Common myeloid progenitor, CD34-positive (primary cell): Measurements from ENCODE around the gene TTC27.

Source experiments
- CTCF ChIA-PET: fragments of 350-600 bp; sonication (Branson Sonifier 250); formaldehyde crosslinking; loops from one replicate; lab custom pipeline; 2021; ENCODE audit warnings: antibody characterized with exemption; lab: Charles Lee
- POLR2A ChIA-PET: fragments of 350-600 bp; sonication (Branson Sonifier 250); formaldehyde crosslinking; loops from one replicate; lab custom pipeline; 2021; ENCODE audit warnings: antibody characterized with exemption; lab: Charles Lee
- DNase-seq, 3 donors: peaks; one replicate each; pipeline versions ENCODE4 v3.0.0 to v3.0.0-alpha.2; 2013
- H3K27ac ChIP-seq, 2 experiments: 1 replicate in 1 of 2; 2 replicates in 1 of 2; pipeline ENCODE4 v1.7.0; 2013; ENCODE audit warnings: inconsistent platforms in 2 of 2, low read length in 2 of 2, mild to moderate bottlenecking in 2 of 2, low read depth in 1 of 2, moderate library complexity in 1 of 2; ENCODE audit not compliant: severe bottlenecking in 2 of 2, insufficient read depth in 1 of 2, poor library complexity in 1 of 2
- H3K27me3 ChIP-seq, 5 experiments: replicated peaks in 2 of 5; 1 replicate in 3 of 5; 2 replicates in 2 of 5; pipeline versions ENCODE4 v1.6.1 to v1.7.0; 2013; ENCODE audit warnings: low read length in 4 of 5, mild to moderate bottlenecking in 2 of 5, moderate library complexity in 2 of 5, inconsistent platforms in 1 of 5; ENCODE audit not compliant: insufficient read depth in 5 of 5, control insufficient read depth in 4 of 5
- H3K36me3 ChIP-seq, 4 experiments: 1 replicate in 2 of 4; 2 replicates in 2 of 4; pipeline versions ENCODE4 v1.6.1 to v1.7.0; 2013; ENCODE audit warnings: low read length in 3 of 4, control low read depth in 1 of 4, mild to moderate bottlenecking in 1 of 4; ENCODE audit not compliant: control insufficient read depth in 4 of 4, insufficient read depth in 4 of 4
- H3K4me1 ChIP-seq, 4 experiments: 1 replicate in 3 of 4; 2 replicates in 1 of 4; pipeline versions ENCODE4 v1.6.1 to v1.7.1; 2013; ENCODE audit warnings: low read length in 3 of 4, mild to moderate bottlenecking in 3 of 4, control low read depth in 1 of 4, inconsistent platforms in 1 of 4, moderate library complexity in 1 of 4; ENCODE audit not compliant: control insufficient read depth in 4 of 4, insufficient read depth in 4 of 4; ENCODE audit errors: control extremely low read depth in 1 of 4
- H3K4me3 ChIP-seq, 7 experiments: 1 replicate in 4 of 7; 2 replicates in 3 of 7; pipeline versions ENCODE4 v1.5.1 to v1.7.0; 2013; ENCODE audit warnings: mild to moderate bottlenecking in 7 of 7, low read length in 6 of 7, moderate library complexity in 6 of 7, inconsistent platforms in 2 of 7, low read depth in 2 of 7, control low read depth in 1 of 7; ENCODE audit not compliant: insufficient read depth in 4 of 7, control insufficient read depth in 1 of 7; ENCODE audit errors: extremely low read depth in 1 of 7
- H3K9me3 ChIP-seq, 5 experiments: 1 replicate in 4 of 5; 2 replicates in 1 of 5; pipeline versions ENCODE4 v1.6.1 to v1.7.1; 2013; ENCODE audit warnings: low read length in 4 of 5, mild to moderate bottlenecking in 2 of 5, inconsistent platforms in 1 of 5, low read depth in 1 of 5, moderate library complexity in 1 of 5; ENCODE audit not compliant: control insufficient read depth in 4 of 5, insufficient read depth in 2 of 5; ENCODE audit errors: control extremely low read depth in 1 of 5
- WGBS: methylation state at CpG from one replicate; pipeline ENCODE4 v1.1.5; 2013; ENCODE audit not compliant: insufficient coverage; 5-methylcytosine and 5-hydroxymethylcytosine counted together

The TTC27 gene

GRCh38 chr2:32773448-32773808 is 145.6 kb downstream of the TTC27 start:
- ChIA-PET POLR2A (no interaction called here), CTCF (interaction anchor here (0.6 to 8.8 kb wide), 10 partner anchors 11 to 813 kb away, joined by 3 to 72 read pairs (median 3); no protein-coding TSS in a partner anchor)
- Histone ChIP-seq H3K9me3 (no peaks in the 10 kb centered on the region), H3K27ac (no peak overlapping the region), H3K36me3 (peaks cover 0 to 6% (median 3%) of the 10 kb centered on the region in 4 experiments), H3K4me1 (peaks cover 0 to 6% (median 3%) of the 10 kb centered on the region in 4 experiments), H3K27me3 (no peaks in the 10 kb centered on the region), H3K4me3 (no peak overlapping the region)
- peak in 2 of 3 donors; percentile 4 to 5 for DNase-seq
- 98% methylated on average over 4 of the region's 5 CpGs for WGBS

DNA sequence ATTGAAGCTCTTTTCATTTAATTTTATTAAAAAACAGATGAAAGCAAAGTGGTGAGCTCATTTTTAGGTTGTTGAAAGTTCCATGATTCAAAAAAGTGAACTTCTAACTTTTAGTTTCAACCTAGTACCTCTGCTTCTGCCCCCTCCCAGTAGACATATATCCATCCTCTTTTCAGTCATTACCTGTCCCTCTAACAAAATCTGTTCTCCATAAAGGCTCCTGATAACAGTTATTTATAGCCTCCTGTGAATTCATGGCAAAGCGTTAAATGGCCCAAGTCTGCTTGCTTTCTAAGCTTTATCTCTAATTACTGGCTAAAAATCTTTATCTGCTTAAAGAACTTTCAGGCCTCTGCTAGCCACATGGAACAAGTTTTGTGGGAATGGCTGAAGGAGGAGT is 148.1 kb downstream of the TTC27 start:
- Histone ChIP-seq H3K9me3 (peaks cover 2 to 15% (median 5%) of the 10 kb centered on the region in 5 experiments), H3K27ac (no peak overlapping the region), H3K4me1 (no peaks in the 10 kb centered on the region), H3K27me3 (no peaks in the 10 kb centered on the region), H3K36me3 (peaks cover 5 to 16% (median 8%) of the 10 kb centered on the region in 4 experiments), H3K4me3 (no peak overlapping the region)
- ChIA-PET CTCF (interaction anchor here (1.4 to 8.8 kb wide), 3 partner anchors 258 to 665 kb away, joined by 3 to 72 read pairs (median 12); no protein-coding TSS in a partner anchor), POLR2A (no interaction called here)
- WGBS: no CpG with 5 or more reads among the region's 1 CpG
- DNase-seq: no peak

GRCh38 chr2:32777714-32778113 is 149.9 kb downstream of the TTC27 start:
- WGBS: 97% methylated on average over 5 of the region's 6 CpGs
- POLR2A ChIA-PET: no interaction called here
- no peak overlapping the region for H3K4me3 ChIP-seq
- no peak overlapping the region for H3K27ac ChIP-seq
- peaks cover 3 to 22% (median 9%) of the 10 kb centered on the region in 5 experiments for H3K9me3 ChIP-seq
- CTCF ChIA-PET: interaction anchor here (8.8 kb wide), 1 partner anchor 256 kb away, joined by 72 read pairs; no protein-coding TSS in a partner anchor
- H3K4me1 ChIP-seq: no peaks in the 10 kb centered on the region
- no peaks in the 10 kb centered on the region for H3K27me3 ChIP-seq
- no peak for DNase-seq
- H3K36me3 ChIP-seq: peaks cover 5 to 29% (median 8%) of the 10 kb centered on the region in 4 experiments

- no peak for DNase-seq
Measured at GRCh38 chr2:32780961-32781360, 153.1 kb downstream of the TTC27 start.

DNA sequence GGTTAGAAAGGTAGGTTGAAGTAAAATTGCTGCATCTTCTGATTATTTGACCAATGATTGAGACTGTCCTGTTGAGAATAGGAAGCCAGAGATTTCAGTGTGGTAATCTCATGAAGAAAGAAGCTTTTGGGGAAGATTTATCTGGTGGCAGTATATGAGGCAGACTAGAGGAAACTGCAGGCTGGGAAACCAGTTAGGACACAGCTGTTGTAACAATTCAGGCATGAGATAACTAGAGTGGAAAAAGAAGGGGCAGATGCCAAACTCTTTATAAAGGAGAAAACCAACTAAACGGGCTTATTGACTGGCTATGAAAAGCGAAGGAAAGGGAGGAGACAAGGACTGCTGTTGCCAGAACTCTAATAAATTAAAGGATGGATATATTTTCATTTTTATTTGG is 155.6 kb downstream of the TTC27 start:
- DNase-seq: no peak
- H3K4me3 ChIP-seq: no peak overlapping the region
- H3K27me3 ChIP-seq: no peaks in the 10 kb centered on the region
- POLR2A ChIA-PET: no interaction called here
- H3K36me3 ChIP-seq: peaks cover 11 to 56% (median 18%) of the 10 kb centered on the region in 4 experiments
- H3K4me1 ChIP-seq: no peaks in the 10 kb centered on the region
- H3K9me3 ChIP-seq: peaks cover 3 to 31% (median 9%) of the 10 kb centered on the region in 5 experiments
- no peak overlapping the region for H3K27ac ChIP-seq
- CTCF ChIA-PET: no interaction called here
- WGBS: no CpG with 5 or more reads among the region's 2 CpGs

More at GRCh38 chr2:32780961-32781360, 153.1 kb downstream of the TTC27 start:
- Histone ChIP-seq H3K9me3 (peaks cover 3 to 31% (median 9%) of the 10 kb centered on the region in 5 experiments), H3K27ac (no peak overlapping the region), H3K27me3 (no peaks in the 10 kb centered on the region), H3K4me3 (no peak overlapping the region), H3K4me1 (no peaks in the 10 kb centered on the region), H3K36me3 (peaks cover 7 to 52% (median 15%) of the 10 kb centered on the region in 4 experiments)
- 100% methylated on average over 2 of the region's 2 CpGs for WGBS
- ChIA-PET CTCF (no interaction called here), POLR2A (no interaction called here)

DNA sequence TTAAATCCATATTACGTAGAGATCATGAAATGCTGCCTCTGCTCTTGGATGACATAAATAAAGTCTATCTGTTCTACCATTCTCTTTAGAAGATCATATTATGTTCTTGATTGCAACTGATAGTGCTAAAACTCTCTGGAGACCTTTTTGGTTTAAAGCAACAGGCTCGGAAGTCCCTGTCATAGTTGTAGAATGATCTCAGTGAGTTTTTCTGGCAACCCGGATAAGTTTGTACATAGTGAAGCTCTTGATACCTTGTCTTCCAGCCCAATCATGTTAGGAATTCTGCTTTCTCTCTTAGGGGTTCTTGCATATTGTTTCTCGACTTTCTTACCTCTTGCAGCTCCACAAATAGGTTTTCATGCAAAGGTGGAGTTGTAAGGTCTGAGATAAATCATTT is 156.1 kb downstream of the TTC27 start:
- POLR2A ChIA-PET: interaction anchor here (0.5 kb wide), 1 partner anchor 9 kb away, joined by 3 read pairs; no protein-coding TSS in a partner anchor

DNA sequence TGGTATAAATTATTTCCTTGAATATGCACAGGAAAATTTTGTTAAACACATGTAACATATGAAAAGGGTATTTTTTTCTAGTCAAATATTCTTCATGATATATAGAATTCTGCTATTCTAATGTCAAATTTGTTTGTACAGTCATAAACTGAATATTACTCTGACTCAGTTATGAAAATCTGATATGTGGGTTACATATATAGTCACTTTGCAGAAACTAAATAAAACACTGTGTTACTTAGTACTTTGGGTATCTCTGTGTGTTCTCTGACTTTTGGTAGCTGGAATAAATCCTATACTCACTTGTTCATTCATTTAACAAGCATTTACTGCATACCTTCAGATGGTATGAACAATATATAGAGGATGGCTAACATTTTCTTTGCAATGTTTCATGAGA is 159.4 kb downstream of the TTC27 start:
- no peak for DNase-seq
- CTCF ChIA-PET: no interaction called here
- POLR2A ChIA-PET: interaction anchor here (0.6 kb wide), 1 partner anchor 8 kb away, joined by 3 read pairs; no protein-coding TSS in a partner anchor
- Histone ChIP-seq H3K4me1 (no peaks in the 10 kb centered on the region), H3K27me3 (no peaks in the 10 kb centered on the region), H3K36me3 (peaks cover 7 to 33% (median 12%) of the 10 kb centered on the region in 4 experiments), H3K9me3 (peaks cover 0 to 8% (median 0%) of the 10 kb centered on the region in 5 experiments), H3K27ac (no peak overlapping the region), H3K4me3 (no peak overlapping the region)

More for the DNA sequence above, 156.1 kb downstream of the TTC27 start:
- Histone ChIP-seq H3K27ac (no peak overlapping the region), H3K9me3 (peaks cover 3 to 31% (median 9%) of the 10 kb centered on the region in 5 experiments), H3K4me1 (no peaks in the 10 kb centered on the region), H3K36me3 (peaks cover 11 to 52% (median 16%) of the 10 kb centered on the region in 4 experiments), H3K27me3 (no peaks in the 10 kb centered on the region), H3K4me3 (no peak overlapping the region)
- no peak for DNase-seq
- 100% methylated on average over 2 of the region's 4 CpGs for WGBS
- CTCF ChIA-PET: no interaction called here
